ENCODE measurements around the gene MYO9B. TPM values are rescaled to one million over a fixed set of nuclear protein-coding genes. Genes with fewer than 3 reads are reported as not detected.
A peak's percentile ranks its signal among the peaks of the same experiment; 100 is the strongest.

Gene MYO9B
- total and polyA plus RNA-seq, 9 of the 15 experiments (the other 6 are each of a cell fraction or from before 2014, with no cell fraction given), result 2.4 to 77.6 (median 23.0) TPM

GRCh38 chr19:17205237-17206140, 129.9 kb downstream of the MYO9B start (continued):
- TF ChIP-seq ZFP36 (IDR thresholded peaks at IDR 0.05; ENCODE audit: low read depth, low read length, partially characterized antibody) (peak; percentile 11), CREM (IDR thresholded peaks at IDR 0.05; ENCODE audit: low read depth) (0 out of 2 replicates have a peak, but pooled peaks have one; percentile 20), RFX5 (IDR thresholded peaks at IDR 0.05; ENCODE audit: low read depth, low read length) (no peak), DLX4 (CRISPR knock-in tag; IDR thresholded peaks at IDR 0.05) (no peak), THRAP3 (IDR thresholded peaks at IDR 0.05; ENCODE audit: borderline replicate concordance) (no peak), HNRNPUL1 (IDR thresholded peaks at IDR 0.05; ENCODE audit: low read length) (no peak), ZNF551 (CRISPR knock-in tag; IDR thresholded peaks at IDR 0.05) (no peak), RBM15 (IDR thresholded peaks at IDR 0.05; ENCODE audit: insufficient read depth, low read length) (no peak), ZBTB33 (CRISPR knock-in tag; IDR thresholded peaks at IDR 0.05) (peak; percentile 62), FOS (IDR thresholded peaks at IDR 0.05; ENCODE audit: extremely low read depth, insufficient read length) (no peak), CTCF (IDR thresholded peaks at IDR 0.05 in 2 of 3, conservative IDR thresholded peaks at IDR 0.05 in 1 of 3; ENCODE audit: insufficient read depth in 2 of 3, low read depth in 1 of 3, low read length in 3 of 3) (peak; percentile 92 to 96 (median 94)), GTF2A2 (tag; IDR thresholded peaks at IDR 0.05) (no peak), ZBTB40 (IDR thresholded peaks at IDR 0.05) (no peak), ZBTB40 (CRISPR knock-in tag; IDR thresholded peaks at IDR 0.05) (no peak)
